B cell (primary cell): ENCODE results near the gene ERC1. TPM values are rescaled to one million over a fixed set of nuclear protein-coding genes. Genes with fewer than 3 reads are reported as not detected.

ENCODE experiments used
- ATAC-seq: fragments of 200-7000 bp; cut with Tn5 transposase; one replicate; pipeline ENCODE4 v1.10.0; 2021; ENCODE audit warnings: low read depth, mild to moderate bottlenecking, moderate number of reproducible peaks, moderate library complexity
- CTCF ChIA-PET: fragments of 350-600 bp; sonication (Branson Sonifier 250); formaldehyde crosslinking; loops from one replicate; lab custom pipeline; 2021; ENCODE audit warnings: antibody characterized with exemption, inconsistent platforms; lab: Charles Lee
- POLR2A ChIA-PET: fragments of 350-600 bp; sonication (Branson Sonifier 250); formaldehyde crosslinking; loops from one replicate; lab custom pipeline; 2021; ENCODE audit warnings: antibody characterized with exemption; lab: Charles Lee
- DNase-seq: peaks from one replicate; pipeline ENCODE4 v3.0.0; 2013
- H2AFZ ChIP-seq: 2 replicates; pipeline ENCODE4 v1.6.1; 2012; ENCODE audit warnings: mild to moderate bottlenecking, low read depth, low read length; ENCODE audit not compliant: insufficient read depth, poor library complexity, severe bottlenecking
- H3K27ac ChIP-seq, 2 donors: 1 replicate in 1 of 2; 2 replicates in 1 of 2; pipeline ENCODE4 v1.5.1; 2012 to 2013; ENCODE audit warnings: low read length in 2 of 2, mild to moderate bottlenecking in 2 of 2, moderate library complexity in 1 of 2
- H3K27me3 ChIP-seq, 4 experiments: fragments of 200-600 bp in 1 of 4; sonication (generic) in 1 of 4; replicated peaks in 1 of 4; 1 replicate in 2 of 4; 2 replicates in 2 of 4; pipeline versions ENCODE4 v1.6.1 to v1.7.0; 2013 to 2016; ENCODE audit warnings: low read length in 3 of 4, mild to moderate bottlenecking in 2 of 4, mixed read lengths in 1 of 4, moderate library complexity in 1 of 4; ENCODE audit not compliant: insufficient read depth in 4 of 4, control insufficient read depth in 3 of 4; ENCODE audit errors: control extremely low read depth in 1 of 4
- H3K36me3 ChIP-seq, 2 experiments: replicated peaks in 1 of 2; 1 replicate in 1 of 2; 2 replicates in 1 of 2; pipeline versions ENCODE4 v1.6.1 to v1.7.1; 2013; ENCODE audit warnings: low read length in 1 of 2; ENCODE audit not compliant: insufficient read depth in 2 of 2, control insufficient read depth in 1 of 2; ENCODE audit errors: control extremely low read depth in 1 of 2, extremely low read depth in 1 of 2
- H3K4me1 ChIP-seq, 2 donors: fragments of 200-600 bp in 1 of 2; sonication (generic) in 1 of 2; 1 replicate in 1 of 2; 2 replicates in 1 of 2; pipeline versions ENCODE4 v1.5.1 to v1.6.1; 2013 to 2017; ENCODE audit warnings: low read length in 2 of 2; ENCODE audit not compliant: control insufficient read depth in 2 of 2, insufficient read depth in 2 of 2
- H3K4me2 ChIP-seq: replicated peaks from 2 replicates; pipeline ENCODE3; 2012; ENCODE audit warnings: mild to moderate bottlenecking, low read depth, low read length; ENCODE audit not compliant: poor library complexity, severe bottlenecking
- H3K4me3 ChIP-seq, 5 experiments: fragments of 200-600 bp in 1 of 5; sonication (generic) in 1 of 5; 1 replicate in 3 of 5; 2 replicates in 2 of 5; pipeline versions ENCODE4 v1.5.1 to v1.7.0; 2011 to 2016; ENCODE audit warnings: low read length in 4 of 5, mild to moderate bottlenecking in 4 of 5, low read depth in 2 of 5, control low read depth in 1 of 5, moderate library complexity in 1 of 5; ENCODE audit not compliant: insufficient read depth in 1 of 5; ENCODE audit errors: control extremely low read depth in 1 of 5, extremely low read depth in 1 of 5
- H3K79me2 ChIP-seq: fragments of 200-600 bp; sonication (generic); one replicate; pipeline ENCODE4 v1.6.0; 2016; ENCODE audit warnings: low read length; ENCODE audit not compliant: control insufficient read depth, insufficient read depth
- H3K9ac ChIP-seq: fragments of 200-600 bp; sonication (generic); 2 replicates; pipeline ENCODE4 v1.6.1; 2017; ENCODE audit warnings: mild to moderate bottlenecking, low read length, moderate library complexity
- H3K9me3 ChIP-seq, 3 donors: one replicate each; pipeline versions ENCODE4 v1.6.1 to v1.7.1; 2013; ENCODE audit warnings: low read length in 2 of 3; ENCODE audit not compliant: control insufficient read depth in 2 of 3, insufficient read depth in 1 of 3; ENCODE audit errors: control extremely low read depth in 1 of 3
- H4K20me1 ChIP-seq: 2 replicates; pipeline ENCODE4 v1.6.0; 2012; ENCODE audit warnings: mild to moderate bottlenecking, low read length; ENCODE audit not compliant: insufficient read depth, control insufficient read depth, poor library complexity, severe bottlenecking
- H3K27ac Mint-ChIP-seq: one replicate; pipeline ENCODE4 v1.8.0; 2021; ENCODE audit warnings: mixed read lengths
- H3K27me3 Mint-ChIP-seq: one replicate; pipeline ENCODE4 v1.8.0; 2021; ENCODE audit warnings: mixed read lengths
- H3K4me1 Mint-ChIP-seq: one replicate; pipeline ENCODE4 v1.8.0; 2021; ENCODE audit warnings: mixed read lengths
- H3K4me3 Mint-ChIP-seq: one replicate; pipeline ENCODE4 v1.8.0; 2021; ENCODE audit warnings: mixed read lengths
- H3K9me3 Mint-ChIP-seq: one replicate; pipeline ENCODE4 v1.8.0; 2022; ENCODE audit warnings: mixed read lengths; ENCODE audit not compliant: insufficient read depth
- EZH2 ChIP-seq: IDR thresholded peaks from 2 replicates; pipeline ENCODE4 v1.6.1; 2012; ENCODE audit warnings: borderline replicate concordance, low read depth, mild to moderate bottlenecking, moderate library complexity, low read length; ENCODE audit not compliant: insufficient read depth, poor library complexity, severe bottlenecking
- WGBS: methylation state at CpG from one replicate; pipeline ENCODE4 v1.1.5; 2013; ENCODE audit warnings: missing lambda C conversion rate; ENCODE audit not compliant: insufficient coverage; 5-methylcytosine and 5-hydroxymethylcytosine counted together
- intact Hi-C: fragments of 100-400 bp; cut with micrococcal nuclease; formaldehyde crosslinking; loops from one replicate; pipeline ENCODE4 v1.10.0; 2022
- polyA plus RNA-seq: library from polyadenylated mRNA; depleted of rRNA; stranded (reverse); fragments of >200 nt; gene quantifications from 2 replicates; pipeline ENCODE4 v1.2.3, GENCODE V29; 2012
- total RNA-seq, 2 donors: library from RNA; stranded (reverse); fragments of 120-200 nt in 1 of 2; gene quantifications; 1 replicate in 1 of 2; 2 replicates in 1 of 2; pipeline versions ENCODE4 v1.2.3 to v1.2.4, GENCODE V29; 2013 to 2022
- TF ChIP-seq, protein P1 (sequence below): fragments of 200-600 bp; IDR thresholded peaks from one replicate; pipeline ENCODE4 v1.8.0; 2022; ENCODE audit warnings: antibody characterized with exemption, mild to moderate bottlenecking

ERC1 gene
- total and polyA plus RNA-seq, 2 donors (not counting 1 experiment from before 2014, with no cell fraction given): 4.0 to 77.6 TPM

DNA sequence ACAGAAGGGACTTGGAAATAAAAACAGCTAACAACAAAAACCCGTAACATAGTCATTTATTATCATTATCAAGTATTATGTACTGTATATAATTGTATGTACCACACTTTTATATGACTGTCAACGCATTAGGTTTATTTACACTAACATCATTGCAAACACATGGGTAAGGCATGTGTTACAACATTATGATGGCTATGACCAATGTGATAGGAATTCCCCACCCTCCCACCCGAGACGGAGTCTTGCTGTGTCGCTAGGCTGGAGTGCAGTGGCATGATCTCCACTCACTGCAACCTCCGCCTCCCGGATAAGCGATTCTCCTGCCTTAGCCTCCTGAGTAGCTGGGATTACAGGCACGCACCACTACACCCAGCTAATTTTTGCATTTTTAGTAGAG is 82.6 kb downstream of the ERC1 start:
- Histone ChIP-seq H3K9ac (no peak overlapping the region), H3K4me1 (no peaks in the 10 kb centered on the region), H3K36me3 (no peaks in the 10 kb centered on the region), H4K20me1 (peaks cover 5% of the 10 kb centered on the region), H3K27me3 (no peaks in the 10 kb centered on the region), H3K9me3 (no peaks in the 10 kb centered on the region), H3K79me2 (peaks cover 11% of the 10 kb centered on the region), H2AFZ (no peak overlapping the region), H3K27ac (no peak overlapping the region), H3K4me2 (no peak overlapping the region), H3K4me3 (no peak overlapping the region)
- Mint-ChIP-seq H3K27ac (no peak overlapping the region), H3K9me3 (no peaks in the 10 kb centered on the region), H3K27me3 (no peaks in the 10 kb centered on the region), H3K4me1 (peaks cover 9% of the 10 kb centered on the region), H3K4me3 (no peak overlapping the region)
- WGBS: 100% methylated on average over 4 of the region's 9 CpGs
- no peak for ATAC-seq
- no peak for DNase-seq
- POLR2A ChIA-PET: no interaction called here
- no peak for TF ChIP-seq EZH2
- TF ChIP-seq, protein P1, sequence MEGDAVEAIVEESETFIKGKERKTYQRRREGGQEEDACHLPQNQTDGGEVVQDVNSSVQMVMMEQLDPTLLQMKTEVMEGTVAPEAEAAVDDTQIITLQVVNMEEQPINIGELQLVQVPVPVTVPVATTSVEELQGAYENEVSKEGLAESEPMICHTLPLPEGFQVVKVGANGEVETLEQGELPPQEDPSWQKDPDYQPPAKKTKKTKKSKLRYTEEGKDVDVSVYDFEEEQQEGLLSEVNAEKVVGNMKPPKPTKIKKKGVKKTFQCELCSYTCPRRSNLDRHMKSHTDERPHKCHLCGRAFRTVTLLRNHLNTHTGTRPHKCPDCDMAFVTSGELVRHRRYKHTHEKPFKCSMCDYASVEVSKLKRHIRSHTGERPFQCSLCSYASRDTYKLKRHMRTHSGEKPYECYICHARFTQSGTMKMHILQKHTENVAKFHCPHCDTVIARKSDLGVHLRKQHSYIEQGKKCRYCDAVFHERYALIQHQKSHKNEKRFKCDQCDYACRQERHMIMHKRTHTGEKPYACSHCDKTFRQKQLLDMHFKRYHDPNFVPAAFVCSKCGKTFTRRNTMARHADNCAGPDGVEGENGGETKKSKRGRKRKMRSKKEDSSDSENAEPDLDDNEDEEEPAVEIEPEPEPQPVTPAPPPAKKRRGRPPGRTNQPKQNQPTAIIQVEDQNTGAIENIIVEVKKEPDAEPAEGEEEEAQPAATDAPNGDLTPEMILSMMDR: no peak
- intact Hi-C loops: no loop called here
- CTCF ChIA-PET: interaction anchor here (0.5 kb wide), 1 partner anchor 40 kb away, joined by 3 read pairs; no protein-coding TSS in a partner anchor

DNA sequence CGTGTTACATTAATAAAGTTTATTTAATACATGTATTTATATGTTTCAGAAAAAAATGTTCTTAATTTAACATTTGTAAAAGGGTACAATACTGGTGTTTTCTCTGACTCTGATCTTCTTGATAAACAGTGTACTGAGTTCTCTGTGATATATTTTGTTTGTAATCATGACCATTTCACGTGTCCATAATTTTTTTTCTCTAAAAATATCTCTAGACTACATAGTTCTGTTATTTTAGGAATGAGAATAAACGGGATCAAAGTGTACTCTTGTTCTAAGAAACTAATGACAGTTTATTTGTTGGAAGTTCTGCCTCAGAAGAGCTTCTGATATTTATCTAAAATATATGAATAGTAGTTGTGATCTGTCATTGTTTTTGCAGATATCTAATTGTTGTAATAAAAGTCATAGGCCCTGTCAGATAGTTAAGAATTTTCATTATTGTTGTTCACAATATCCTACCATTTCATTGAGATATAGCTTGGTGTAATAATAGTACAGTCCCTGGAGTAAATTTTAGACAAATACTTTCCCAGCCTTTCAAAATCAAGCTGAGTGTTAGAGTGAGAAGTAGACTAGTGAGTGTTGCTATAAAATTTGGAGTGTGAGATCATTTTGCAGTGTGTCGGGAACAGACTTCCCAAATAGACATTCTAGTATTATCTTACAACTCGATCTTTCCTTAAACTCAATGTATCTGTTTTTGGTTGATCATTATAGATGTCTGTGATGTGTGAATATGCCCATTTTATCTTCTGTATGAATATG is 86.2 kb downstream of the ERC1 start:
- ChIA-PET POLR2A (interaction anchor here (0.6 kb wide), 1 partner anchor 688 kb away, joined by 11 read pairs; no protein-coding TSS in a partner anchor), CTCF (interaction anchor here (0.6 to 2.0 kb wide), 2 partner anchors 10 to 16 kb away, joined by 5 to 11 read pairs; no protein-coding TSS in a partner anchor)
- Histone ChIP-seq H3K4me3 (no peak overlapping the region), H3K27me3 (no peaks in the 10 kb centered on the region), H3K9ac (no peak overlapping the region), H3K79me2 (no peaks in the 10 kb centered on the region), H3K4me1 (no peaks in the 10 kb centered on the region), H2AFZ (no peak overlapping the region), H4K20me1 (no peaks in the 10 kb centered on the region), H3K4me2 (no peak overlapping the region), H3K36me3 (no peaks in the 10 kb centered on the region), H3K27ac (no peak overlapping the region), H3K9me3 (no peaks in the 10 kb centered on the region)
- no peak for DNase-seq
- H3K27ac Mint-ChIP-seq: no peak overlapping the region
- TF ChIP-seq, protein P1: no peak
- TF ChIP-seq EZH2: no peak
- peaks cover 2% of the 10 kb centered on the region for H3K9me3 Mint-ChIP-seq
- ATAC-seq: no peak
- peaks cover 6% of the 10 kb centered on the region for H3K4me1 Mint-ChIP-seq
- no peaks in the 10 kb centered on the region for H3K27me3 Mint-ChIP-seq
- WGBS: no CpG with 5 or more reads among the region's 5 CpGs
- intact Hi-C loops: no loop called here
- no peak overlapping the region for H3K4me3 Mint-ChIP-seq
